Measurements from ENCODE around the gene WFIKKN2. TPM values are rescaled to one million over a fixed set of nuclear protein-coding genes. Genes with fewer than 3 reads are reported as not detected.

Gene WFIKKN2
- total and polyA plus RNA-seq, 2 of the 13 experiments (the other 11 are each of a cell fraction or from before 2014, with no cell fraction given), result not detected

DNA sequence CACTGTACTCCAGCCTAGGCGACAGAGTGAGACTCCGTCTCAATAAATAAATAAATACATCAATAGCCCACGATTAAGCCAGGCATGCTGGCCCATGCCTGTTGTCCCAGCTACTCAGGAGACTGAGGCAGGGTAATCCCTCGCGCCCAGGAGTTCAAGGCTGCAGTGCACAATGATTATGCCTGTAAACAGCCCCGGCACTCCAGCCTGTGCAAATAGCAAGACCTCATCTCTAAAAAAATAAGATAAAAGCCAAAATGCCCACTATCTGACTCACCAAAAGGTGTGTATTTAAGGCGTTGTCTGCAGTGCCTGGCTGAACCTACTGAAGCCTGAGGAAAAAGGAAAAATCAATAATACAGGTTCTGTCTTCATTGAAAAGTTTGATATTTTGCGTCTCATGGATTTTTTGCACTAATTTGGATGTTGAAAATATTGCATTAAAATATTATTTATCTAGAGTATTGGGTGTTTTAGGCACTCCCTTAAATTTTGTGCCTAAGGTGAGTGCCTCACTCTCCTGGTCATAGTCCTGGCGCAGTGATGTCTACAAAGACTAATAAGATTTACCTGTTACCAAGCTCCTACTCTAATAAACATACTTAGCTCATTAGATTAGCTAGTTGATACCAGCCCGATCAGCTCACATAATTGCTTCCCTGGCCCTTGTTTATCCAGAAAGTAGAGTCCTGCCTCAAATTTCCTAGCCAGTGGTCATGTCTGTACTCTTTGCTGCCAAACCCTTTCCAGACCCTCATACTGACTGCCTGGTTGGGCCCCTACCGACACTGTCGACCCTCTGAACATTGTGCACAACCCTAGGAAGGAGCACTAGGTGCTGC is 55.5 kb downstream of the WFIKKN2 start (continued):
- TF ChIP-seq, protein P1, sequence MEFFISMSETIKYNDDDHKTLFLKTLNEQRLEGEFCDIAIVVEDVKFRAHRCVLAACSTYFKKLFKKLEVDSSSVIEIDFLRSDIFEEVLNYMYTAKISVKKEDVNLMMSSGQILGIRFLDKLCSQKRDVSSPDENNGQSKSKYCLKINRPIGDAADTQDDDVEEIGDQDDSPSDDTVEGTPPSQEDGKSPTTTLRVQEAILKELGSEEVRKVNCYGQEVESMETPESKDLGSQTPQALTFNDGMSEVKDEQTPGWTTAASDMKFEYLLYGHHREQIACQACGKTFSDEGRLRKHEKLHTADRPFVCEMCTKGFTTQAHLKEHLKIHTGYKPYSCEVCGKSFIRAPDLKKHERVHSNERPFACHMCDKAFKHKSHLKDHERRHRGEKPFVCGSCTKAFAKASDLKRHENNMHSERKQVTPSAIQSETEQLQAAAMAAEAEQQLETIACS (CRISPR knock-in tag; IDR thresholded peaks at IDR 0.05), result no peak
- TF ChIP-seq, protein P2, sequence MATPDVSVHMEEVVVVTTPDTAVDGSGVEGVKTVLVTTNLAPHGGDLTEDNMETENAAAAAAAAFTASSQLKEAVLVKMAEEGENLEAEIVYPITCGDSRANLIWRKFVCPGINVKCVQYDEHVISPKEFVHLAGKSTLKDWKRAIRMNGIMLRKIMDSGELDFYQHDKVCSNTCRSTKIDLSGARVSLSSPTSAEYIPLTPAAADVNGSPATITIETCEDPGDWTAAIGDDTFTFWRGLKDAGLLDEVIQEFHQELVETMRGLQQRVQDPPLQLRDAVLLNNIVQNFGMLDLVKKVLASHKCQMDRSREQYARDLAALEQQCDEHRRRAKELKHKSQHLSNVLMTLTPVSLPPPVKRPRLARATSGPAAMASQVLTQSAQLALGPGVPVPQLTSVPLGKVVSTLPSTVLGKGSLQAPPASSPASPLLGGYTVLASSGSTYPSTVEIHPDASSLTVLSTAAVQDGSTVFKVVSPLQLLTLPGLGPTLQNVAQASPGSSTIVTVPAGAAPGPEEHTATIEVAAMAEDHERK (CRISPR knock-in tag; IDR thresholded peaks at IDR 0.05; ENCODE audit: low read depth), result no peak
- TF ChIP-seq KLF11 (CRISPR knock-in tag; IDR thresholded peaks at IDR 0.05), result peak; percentile 75; the same call in 1 of the 2 replicates
- TF ChIP-seq, protein P3, sequence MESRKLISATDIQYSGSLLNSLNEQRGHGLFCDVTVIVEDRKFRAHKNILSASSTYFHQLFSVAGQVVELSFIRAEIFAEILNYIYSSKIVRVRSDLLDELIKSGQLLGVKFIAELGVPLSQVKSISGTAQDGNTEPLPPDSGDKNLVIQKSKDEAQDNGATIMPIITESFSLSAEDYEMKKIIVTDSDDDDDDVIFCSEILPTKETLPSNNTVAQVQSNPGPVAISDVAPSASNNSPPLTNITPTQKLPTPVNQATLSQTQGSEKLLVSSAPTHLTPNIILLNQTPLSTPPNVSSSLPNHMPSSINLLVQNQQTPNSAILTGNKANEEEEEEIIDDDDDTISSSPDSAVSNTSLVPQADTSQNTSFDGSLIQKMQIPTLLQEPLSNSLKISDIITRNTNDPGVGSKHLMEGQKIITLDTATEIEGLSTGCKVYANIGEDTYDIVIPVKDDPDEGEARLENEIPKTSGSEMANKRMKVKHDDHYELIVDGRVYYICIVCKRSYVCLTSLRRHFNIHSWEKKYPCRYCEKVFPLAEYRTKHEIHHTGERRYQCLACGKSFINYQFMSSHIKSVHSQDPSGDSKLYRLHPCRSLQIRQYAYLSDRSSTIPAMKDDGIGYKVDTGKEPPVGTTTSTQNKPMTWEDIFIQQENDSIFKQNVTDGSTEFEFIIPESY (CRISPR knock-in tag; IDR thresholded peaks at IDR 0.05), result peak; percentile 60
- no peak for TF ChIP-seq ZNF598 (CRISPR knock-in tag; IDR thresholded peaks at IDR 0.05; ENCODE audit: borderline replicate concordance)
- TF ChIP-seq, protein P4, sequence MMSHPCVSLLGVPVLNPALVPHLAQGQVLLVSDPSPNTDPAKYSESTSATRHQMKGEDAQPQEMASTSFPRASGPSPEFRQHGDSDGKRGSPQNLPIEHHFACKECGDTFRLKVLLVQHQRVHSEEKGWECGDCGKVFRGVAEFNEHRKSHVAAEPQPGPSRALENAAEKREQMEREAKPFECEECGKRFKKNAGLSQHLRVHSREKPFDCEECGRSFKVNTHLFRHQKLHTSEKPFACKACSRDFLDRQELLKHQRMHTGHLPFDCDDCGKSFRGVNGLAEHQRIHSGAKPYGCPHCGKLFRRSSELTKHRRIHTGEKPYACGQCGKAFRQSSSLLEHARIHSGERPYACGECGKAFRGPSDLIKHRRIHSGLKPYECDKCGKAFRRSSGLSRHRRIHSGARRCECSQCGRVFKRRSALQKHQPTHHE (CRISPR knock-in tag; IDR thresholded peaks at IDR 0.05; ENCODE audit: borderline replicate concordance), result no peak
- no peak for TF ChIP-seq ZNF326 (CRISPR knock-in tag; IDR thresholded peaks at IDR 0.05; ENCODE audit: borderline replicate concordance)
- no peak for TF ChIP-seq ZNF44 (CRISPR knock-in tag; IDR thresholded peaks at IDR 0.05)
- TF ChIP-seq NONO (IDR thresholded peaks at IDR 0.05), result no peak
- TF ChIP-seq NONO (CRISPR knock-in tag; conservative IDR thresholded peaks at IDR 0.05), result 0 out of 2 replicates have a peak, but pooled peaks have one; percentile 27
- TF ChIP-seq, protein P5, sequence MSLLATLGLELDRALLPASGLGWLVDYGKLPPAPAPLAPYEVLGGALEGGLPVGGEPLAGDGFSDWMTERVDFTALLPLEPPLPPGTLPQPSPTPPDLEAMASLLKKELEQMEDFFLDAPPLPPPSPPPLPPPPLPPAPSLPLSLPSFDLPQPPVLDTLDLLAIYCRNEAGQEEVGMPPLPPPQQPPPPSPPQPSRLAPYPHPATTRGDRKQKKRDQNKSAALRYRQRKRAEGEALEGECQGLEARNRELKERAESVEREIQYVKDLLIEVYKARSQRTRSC (CRISPR knock-in tag; IDR thresholded peaks at IDR 0.05; ENCODE audit: low read depth), result 0 out of 2 replicates have a peak, but pooled peaks have one; percentile 53
- TF ChIP-seq ZNF83 (CRISPR knock-in tag; IDR thresholded peaks at IDR 0.05; ENCODE audit: borderline replicate concordance), result no peak
- TF ChIP-seq KAT7 (CRISPR knock-in tag; IDR thresholded peaks at IDR 0.05; ENCODE audit: borderline replicate concordance), result peak; percentile 59; the same call in 1 of the 2 replicates
- TF ChIP-seq ZNF816 (CRISPR knock-in tag; IDR thresholded peaks at IDR 0.05; ENCODE audit: borderline replicate concordance), result peak; percentile 76; the same call in 1 of the 2 replicates
- peak; percentile 88; the same call in 1 of the 2 replicates for TF ChIP-seq GATA4 (IDR thresholded peaks at IDR 0.05; ENCODE audit: borderline replicate concordance, low read depth)
- TF ChIP-seq KDM1A (CRISPR knock-in tag; IDR thresholded peaks at IDR 0.05), result peak; percentile 64; the same call in 1 of the 2 replicates
- TF ChIP-seq ZNF674 (CRISPR knock-in tag; IDR thresholded peaks at IDR 0.05; ENCODE audit: low read depth), result no peak
- TF ChIP-seq, protein P6, sequence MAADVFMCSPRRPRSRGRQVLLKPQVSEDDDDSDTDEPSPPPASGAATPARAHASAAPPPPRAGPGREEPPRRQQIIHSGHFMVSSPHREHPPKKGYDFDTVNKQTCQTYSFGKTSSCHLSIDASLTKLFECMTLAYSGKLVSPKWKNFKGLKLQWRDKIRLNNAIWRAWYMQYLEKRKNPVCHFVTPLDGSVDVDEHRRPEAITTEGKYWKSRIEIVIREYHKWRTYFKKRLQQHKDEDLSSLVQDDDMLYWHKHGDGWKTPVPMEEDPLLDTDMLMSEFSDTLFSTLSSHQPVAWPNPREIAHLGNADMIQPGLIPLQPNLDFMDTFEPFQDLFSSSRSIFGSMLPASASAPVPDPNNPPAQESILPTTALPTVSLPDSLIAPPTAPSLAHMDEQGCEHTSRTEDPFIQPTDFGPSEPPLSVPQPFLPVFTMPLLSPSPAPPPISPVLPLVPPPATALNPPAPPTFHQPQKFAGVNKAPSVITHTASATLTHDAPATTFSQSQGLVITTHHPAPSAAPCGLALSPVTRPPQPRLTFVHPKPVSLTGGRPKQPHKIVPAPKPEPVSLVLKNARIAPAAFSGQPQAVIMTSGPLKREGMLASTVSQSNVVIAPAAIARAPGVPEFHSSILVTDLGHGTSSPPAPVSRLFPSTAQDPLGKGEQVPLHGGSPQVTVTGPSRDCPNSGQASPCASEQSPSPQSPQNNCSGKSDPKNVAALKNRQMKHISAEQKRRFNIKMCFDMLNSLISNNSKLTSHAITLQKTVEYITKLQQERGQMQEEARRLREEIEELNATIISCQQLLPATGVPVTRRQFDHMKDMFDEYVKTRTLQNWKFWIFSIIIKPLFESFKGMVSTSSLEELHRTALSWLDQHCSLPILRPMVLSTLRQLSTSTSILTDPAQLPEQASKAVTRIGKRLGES (CRISPR knock-in tag; IDR thresholded peaks at IDR 0.05; ENCODE audit: borderline replicate concordance), result no peak
